ENCODE results near the gene CDR2.

The CDR2 gene

GRCh38 chr16:22364241-22364640 lies 10.2 kb downstream of the CDR2 start:
- Histone ChIP-seq H3K36me3 (ENCODE audit: control insufficient read depth in 2 of 2, insufficient read depth in 1 of 2, low read length in 2 of 2) (peaks cover 6 to 31% of the 10 kb centered on the region in 2 experiments), H3K4me3 (ENCODE audit: low read depth, low read length) (no peak overlapping the region), H3K4me1 (ENCODE audit: control insufficient read depth, insufficient read depth, low read length) (peaks cover 8% of the 10 kb centered on the region), H3K27ac (ENCODE audit: extremely low read depth, low read depth, low read length) (no peak overlapping the region), H3K9me3 (ENCODE audit: control insufficient read depth, insufficient read depth, low read depth, low read length) (no peaks in the 10 kb centered on the region)
- ChIA-PET POLR2A (no interaction called here), CTCF (interaction anchor here (0.6 kb wide), 1 partner anchor 183 kb away, joined by 3 read pairs; no protein-coding TSS in a partner anchor)
- TF ChIP-seq OSR2 (tag by site-specific recombination; IDR thresholded peaks at IDR 0.05), result no peak
- no peak for TF ChIP-seq ZNF544 (tag by site-specific recombination; IDR thresholded peaks at IDR 0.05)
- no peak for TF ChIP-seq ZNF658 (tag by site-specific recombination; IDR thresholded peaks at IDR 0.05)
- TF ChIP-seq ZNF391 (tag by site-specific recombination; IDR thresholded peaks at IDR 0.05; ENCODE audit: borderline replicate concordance, low read depth), result no peak
- no peak for TF ChIP-seq ZNF785 (tag by site-specific recombination; IDR thresholded peaks at IDR 0.05)
- no peak for TF ChIP-seq ZNF830 (tag by site-specific recombination; IDR thresholded peaks at IDR 0.05; ENCODE audit: low read depth)
- TF ChIP-seq ZNF621 (tag by site-specific recombination; IDR thresholded peaks at IDR 0.05), result no peak
- TF ChIP-seq ZNF639 (tag by site-specific recombination; IDR thresholded peaks at IDR 0.05), result no peak
- no peak for TF ChIP-seq ZNF366 (tag by site-specific recombination; conservative IDR thresholded peaks at IDR 0.05)
- TF ChIP-seq ZNF701 (tag by site-specific recombination; IDR thresholded peaks at IDR 0.05), result no peak
- TF ChIP-seq ZNF76 (tag by site-specific recombination; IDR thresholded peaks at IDR 0.05; ENCODE audit: borderline replicate concordance, low read depth), result no peak
- no peak for TF ChIP-seq TSHZ1 (tag by site-specific recombination; IDR thresholded peaks at IDR 0.05; ENCODE audit: borderline replicate concordance)
- TF ChIP-seq HOXC10 (CRISPR knock-in tag; IDR thresholded peaks at IDR 0.05), result no peak
- no peak for TF ChIP-seq ZNF341 (tag by site-specific recombination; IDR thresholded peaks at IDR 0.05; ENCODE audit: low read depth)
- TF ChIP-seq ATF2 (tag by site-specific recombination; IDR thresholded peaks at IDR 0.05; ENCODE audit: low read depth), result no peak
- TF ChIP-seq ZBTB10 (tag by site-specific recombination; IDR thresholded peaks at IDR 0.05), result no peak
- TF ChIP-seq BCL11B (tag by site-specific recombination; IDR thresholded peaks at IDR 0.05; ENCODE audit: low read depth), result no peak
- no peak for TF ChIP-seq ZNF426 (tag by site-specific recombination; IDR thresholded peaks at IDR 0.05)
- TF ChIP-seq SP2 (tag by site-specific recombination; IDR thresholded peaks at IDR 0.05), result no peak
- TF ChIP-seq ZNF623 (tag by site-specific recombination; IDR thresholded peaks at IDR 0.05), result no peak
